ENCODE measurements around the gene C9orf153. TPM values are rescaled to one million over a fixed set of nuclear protein-coding genes. Genes with fewer than 3 reads are reported as not detected.

Gene C9orf153
- total and polyA plus RNA-seq, 2 of the 8 experiments (the other 6 are each of a cell fraction or from before 2014, with no cell fraction given) = not detected

- H3K79me1 ChIP-seq (ENCODE audit: low read depth, low read length) = no peaks in the 10 kb centered on the region
- TF ChIP-seq PHF8 (conservative IDR thresholded peaks at IDR 0.05; ENCODE audit: low read depth, low read length) (no peak), YY1 (IDR thresholded peaks at IDR 0.05; ENCODE audit: low read depth, low read length) (no peak), SP1 (IDR thresholded peaks at IDR 0.05; ENCODE audit: low read depth, low read length) (no peak), BACH1 (IDR thresholded peaks at IDR 0.05; ENCODE audit: low read length) (no peak), SIX5 (IDR thresholded peaks at IDR 0.05; ENCODE audit: low read depth, low read length) (no peak), TCF12 (IDR thresholded peaks at IDR 0.05; ENCODE audit: low read depth, low read length) (no peak), RXRA (IDR thresholded peaks at IDR 0.05; ENCODE audit: insufficient read depth, low read depth, low read length) (no peak), SIRT6 (IDR thresholded peaks at IDR 0.05; ENCODE audit: low read length) (no peak), SUZ12 (IDR thresholded peaks at IDR 0.05; ENCODE audit: low read length) (no peak), RNF2 (IDR thresholded peaks at IDR 0.05; ENCODE audit: borderline replicate concordance, low read depth, low read length, missing control alignments, poor library complexity, severe bottlenecking) (no peak), BRCA1 (IDR thresholded peaks at IDR 0.05; ENCODE audit: low read depth, low read length) (no peak)
- no peaks in the 10 kb centered on the region for H3K36me3 ChIP-seq (ENCODE audit: control insufficient read depth in 2 of 4, insufficient read depth in 4 of 4, low read length in 3 of 4)
- no peak overlapping the region for H4K8ac ChIP-seq (ENCODE audit: extremely low read depth, insufficient read depth, low read length)
- H3K23me2 ChIP-seq (ENCODE audit: low read depth, low read length) = no peaks in the 10 kb centered on the region
- no peak overlapping the region for H2BK12ac ChIP-seq (ENCODE audit: low read depth, low read length)
- H3K27me3 ChIP-seq (replicated peaks in 1 of 4; ENCODE audit: control insufficient read depth in 3 of 4, extremely low read depth in 1 of 4, insufficient read depth in 3 of 4, low read length in 3 of 4) = no peaks in the 10 kb centered on the region
- no peak overlapping the region for H3K4me2 ChIP-seq (ENCODE audit: insufficient read depth in 1 of 2, low read depth in 2 of 2, low read length in 2 of 2)
- H3K27ac ChIP-seq (ENCODE audit: low read depth, low read length) = no peak overlapping the region
- no peaks in the 10 kb centered on the region for H3K79me2 ChIP-seq (ENCODE audit: control insufficient read depth in 1 of 2, insufficient read depth in 2 of 2, low read length in 2 of 2)
- WGBS, 2 experiments (ENCODE audit: extremely low coverage in 1 of 2, insufficient coverage in 1 of 2, insufficient read length in 1 of 2, insufficient replicate concordance in 2 of 2, low coverage in 1 of 2, low lambda C conversion rate in 2 of 2, missing lambda C conversion rate in 1 of 2) = 84% methylated on average over 4 of the region's 4 CpGs; no CpG with 5 or more reads in 1 of the 2 experiments
- H4K20me1 ChIP-seq (replicated peaks in 1 of 2; ENCODE audit: control insufficient read depth in 1 of 2, insufficient read depth in 2 of 2, low read length in 2 of 2) = no peaks in the 10 kb centered on the region
- H3K9ac ChIP-seq (replicated peaks in 1 of 4; ENCODE audit: extremely low read depth in 1 of 4, low read depth in 3 of 4, low read length in 3 of 4) = no peak overlapping the region
- no peak overlapping the region for H2BK15ac ChIP-seq (ENCODE audit: low read length)
- H3K4me3 ChIP-seq (ENCODE audit: extremely low read depth in 1 of 4, insufficient read depth in 2 of 4, low read depth in 3 of 4, low read length in 4 of 4) = no peak overlapping the region
- H3K23ac ChIP-seq (ENCODE audit: insufficient read length) = no peak overlapping the region
- no peak overlapping the region for H4K91ac ChIP-seq (replicated peaks; ENCODE audit: insufficient read length, low read length)
- no peak overlapping the region for H3K14ac ChIP-seq (ENCODE audit: insufficient read length)
- DNase-seq (ENCODE audit: low read depth in 1 of 2, low spot score in 2 of 2) (no peak), FAIRE-seq (no peak)
- H2BK120ac ChIP-seq (replicated peaks; ENCODE audit: low read depth, low read length) = no peak overlapping the region
- H2BK5ac ChIP-seq (ENCODE audit: low read depth, low read length) = no peak overlapping the region
- POLR2A ChIA-PET (ENCODE audit: partially characterized antibody) = interaction anchor here (0.6 to 1.9 kb wide), 3 partner anchors 122 to 177 kb away, joined by 3 to 4 read pairs (median 3); no protein-coding TSS in a partner anchor
- no peak overlapping the region for H3K18ac ChIP-seq (ENCODE audit: extremely low read depth, low read length)
- no peak overlapping the region for H3K56ac ChIP-seq (replicated peaks; ENCODE audit: insufficient read length, low read depth, low read length)
- H2AK5ac ChIP-seq (ENCODE audit: low read depth, low read length) = no peak overlapping the region
- no peak overlapping the region for H3K4ac ChIP-seq (replicated peaks; ENCODE audit: insufficient read length, low read depth, low read length)
- CTCF ChIA-PET (ENCODE audit: partially characterized antibody) = interaction anchor here (1.2 to 2.8 kb wide), 3 partner anchors 12 to 35 kb away, joined by 3 to 11 read pairs (median 7); no protein-coding TSS in a partner anchor
- no peak overlapping the region for H4K5ac ChIP-seq (ENCODE audit: insufficient read length, low read depth, low read length)
- no peak overlapping the region for H2BK20ac ChIP-seq (ENCODE audit: low read length)
- no peaks in the 10 kb centered on the region for H3K9me3 ChIP-seq (ENCODE audit: insufficient read depth in 2 of 2, low read depth in 1 of 2, low read length in 1 of 2)
- H2AFZ ChIP-seq (ENCODE audit: low read length) = no peak overlapping the region
- H3K4me1 ChIP-seq (replicated peaks in 1 of 4; ENCODE audit: control insufficient read depth in 3 of 4, insufficient read depth in 4 of 4, low read length in 3 of 4) = no peaks in the 10 kb centered on the region
These were observed 36.8 kb downstream of the C9orf153 start for GRCh38 chr9:86222667-86223066.

All from H1 (cell line).